Right cardiac atrium (tissue), 5 donors: ENCODE data around the gene SH3BGR. TPM values are rescaled to one million over a fixed set of nuclear protein-coding genes. Genes with fewer than 3 reads are reported as not detected.

Experiments
- ATAC-seq, 2 donors: fragments of 200-7000 bp; cut with Tn5 transposase; one replicate each; pipeline versions ENCODE4 v1.8.0 to v1.9.1; 2020; ENCODE audit warnings: moderate library complexity in 2 of 2, mild to moderate bottlenecking in 1 of 2
- DNase-seq, 3 donors: peaks; one replicate each; pipeline ENCODE4 v3.0.0-alpha.2; 2020
- H3K27ac ChIP-seq: one replicate; pipeline ENCODE4 v1.5.1; 2013; ENCODE audit warnings: mild to moderate bottlenecking, low read length, control low read depth, moderate library complexity
- H3K27me3 ChIP-seq: one replicate; pipeline ENCODE4 v1.6.1; 2013; ENCODE audit not compliant: control insufficient read depth, insufficient read depth
- H3K4me1 ChIP-seq: one replicate; pipeline ENCODE4 v1.6.1; 2013; ENCODE audit warnings: low read length; ENCODE audit not compliant: control insufficient read depth, insufficient read depth
- H3K4me3 ChIP-seq: one replicate; pipeline ENCODE4 v1.5.1; 2013; ENCODE audit warnings: low read length, control low read depth
- H3K9me3 ChIP-seq: one replicate; pipeline ENCODE4 v1.6.1; 2013; ENCODE audit warnings: low read length; ENCODE audit not compliant: control insufficient read depth
- WGBS: extraction: QIAGEN DNeasy Blood & Tissue Kit; methylation state at CpG from one replicate; pipeline ENCODE4 v1.1.7; 2013; 5-methylcytosine and 5-hydroxymethylcytosine counted together
- intact Hi-C, 4 donors: fragments of 100-400 bp; cut with DNase I; formaldehyde crosslinking; loops; one replicate each; pipeline versions ENCODE4 v1.11.0 to v1.14.0; 2022 to 2023
- polyA plus RNA-seq: library from polyadenylated mRNA; stranded (reverse); fragments of 200-250 nt; gene quantifications from one replicate; pipeline ENCODE4 v1.2.3, GENCODE V29; 2013
- total RNA-seq, 4 donors: library from RNA; stranded (reverse); fragmentation: NEBNext Ultra II Directional; extraction: Animal tissue kit (Norgen Biotek cat#: 25700); gene quantifications; one replicate each; pipeline ENCODE4 v1.2.1, GENCODE V29; 2021
- donor health status: healthy with polysubstance abuse.
- donor health status: DM: no; HTN: yes; CAD: no.
- donor health status: DM: no; HTN: no; CAD: no.
- donor health status: DM: no; HTN: yes; CAD: no; lungs with severe emphysema.
- donor health status: DM: yes; HTN: yes; CAD: no.

SH3BGR gene
- total and polyA plus RNA-seq, 5 donors: 89.1 to 119 (median 94.5) TPM

DNA sequence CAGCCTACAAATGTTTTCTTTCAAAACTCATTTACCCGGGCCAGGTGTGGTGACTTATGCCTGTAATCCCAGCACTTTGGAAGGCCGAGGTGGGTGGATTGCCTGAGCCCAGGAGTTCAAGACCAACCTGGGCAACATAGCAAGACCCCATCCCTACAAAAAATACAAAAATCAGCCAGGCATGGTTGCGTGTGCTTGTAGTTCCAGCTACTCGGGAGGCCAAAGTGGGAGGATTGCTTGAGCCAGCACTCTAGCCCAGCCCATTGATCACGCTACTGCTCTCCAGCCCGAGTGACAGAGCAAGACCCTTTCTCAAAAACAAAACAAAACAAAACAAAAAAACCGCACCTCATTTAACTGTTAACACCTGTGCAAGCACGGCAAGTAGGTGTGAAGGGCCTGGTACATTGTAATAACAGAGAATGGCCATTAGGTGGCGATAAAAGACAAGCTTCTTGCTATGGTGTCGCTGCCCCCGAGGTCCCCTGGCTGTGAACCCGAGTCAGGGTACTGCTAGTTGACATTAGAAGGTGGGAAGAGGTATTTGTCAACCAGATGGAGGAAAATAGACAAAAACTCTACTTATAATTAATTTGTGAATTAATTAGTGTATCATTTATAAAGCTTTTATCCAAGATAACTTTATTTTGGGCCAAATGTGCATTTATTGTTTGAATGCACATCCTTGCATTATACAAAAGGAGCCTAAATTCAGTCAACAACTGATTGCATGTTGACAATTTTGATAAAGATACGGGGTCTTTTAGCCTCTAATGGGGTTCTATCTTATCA is 66.5 kb downstream of the SH3BGR start:
- peak in 2 of 3 donors; percentile 42 to 75 for DNase-seq
- no peaks in the 10 kb centered on the region for H3K27me3 ChIP-seq
- no peaks in the 10 kb centered on the region for H3K9me3 ChIP-seq
- H3K27ac ChIP-seq: no peak overlapping the region
- H3K4me3 ChIP-seq: no peak overlapping the region
- peak; percentile 76 to 79 for ATAC-seq
- 25% methylated on average over 13 of the region's 13 CpGs for WGBS
- intact Hi-C loops: loop anchor here in 2 of 4 donors (2.0 kb wide), 2 partner anchors 197 to 199 kb away; no protein-coding TSS in a partner anchor
- no peaks in the 10 kb centered on the region for H3K4me1 ChIP-seq

DNA sequence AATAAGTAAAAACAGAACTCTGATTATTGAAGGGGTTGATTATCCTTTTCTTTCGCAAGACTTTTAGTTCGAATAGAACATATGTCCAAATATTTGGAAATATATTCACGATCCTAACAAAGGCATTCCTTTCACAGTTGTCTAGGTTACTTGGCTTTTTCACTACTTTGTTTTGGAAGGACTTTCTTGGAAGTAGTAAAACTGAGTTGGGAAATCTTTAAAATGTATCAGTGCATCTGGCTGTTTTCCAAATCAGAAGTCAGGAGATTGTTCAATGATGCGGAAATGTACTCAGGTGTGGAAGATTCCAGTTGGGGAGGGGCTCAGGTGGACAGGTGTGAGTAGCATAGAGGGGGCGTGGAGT is 67.1 kb downstream of the SH3BGR start:
- no peaks in the 10 kb centered on the region for H3K4me1 ChIP-seq
- intact Hi-C loops: loop anchor here in 2 of 4 donors (2.0 kb wide), 2 partner anchors 196 to 198 kb away; no protein-coding TSS in a partner anchor
- H3K27ac ChIP-seq: no peak overlapping the region
- DNase-seq: no peak
- WGBS: 58% methylated on average over 5 of the region's 5 CpGs
- H3K9me3 ChIP-seq: no peaks in the 10 kb centered on the region
- H3K27me3 ChIP-seq: no peaks in the 10 kb centered on the region
- no peak for ATAC-seq
- no peak overlapping the region for H3K4me3 ChIP-seq

DNA sequence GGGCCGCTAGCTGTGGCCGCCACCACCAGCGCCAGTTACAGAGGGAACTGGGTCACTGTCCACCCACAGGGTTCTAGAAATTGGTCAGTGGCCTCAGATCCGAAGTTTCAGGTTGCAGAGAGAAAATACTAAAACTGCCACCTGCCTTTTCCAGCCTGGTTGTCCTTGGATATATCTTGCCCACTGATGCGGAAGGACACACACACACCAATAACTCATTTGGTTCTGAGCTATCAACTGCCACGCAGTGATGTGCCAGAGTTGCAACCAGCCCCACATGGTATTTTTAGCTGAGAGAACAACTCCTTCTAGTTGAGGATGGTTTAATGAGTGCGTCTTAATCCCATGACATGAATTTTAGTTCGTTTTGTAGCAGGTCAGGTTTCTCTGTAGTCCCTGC is 68.1 kb downstream of the SH3BGR start:
- ATAC-seq: peak; percentile 28 to 49
- Histone ChIP-seq H3K27ac (no peak overlapping the region), H3K27me3 (no peaks in the 10 kb centered on the region), H3K9me3 (no peaks in the 10 kb centered on the region), H3K4me3 (no peak overlapping the region), H3K4me1 (no peaks in the 10 kb centered on the region)
- intact Hi-C loops: loop anchor here in 2 of 4 donors (2.0 kb wide), 2 partner anchors 195 to 197 kb away; no protein-coding TSS in a partner anchor
- DNase-seq: no peak
- 84% methylated on average over 8 of the region's 8 CpGs for WGBS

DNA sequence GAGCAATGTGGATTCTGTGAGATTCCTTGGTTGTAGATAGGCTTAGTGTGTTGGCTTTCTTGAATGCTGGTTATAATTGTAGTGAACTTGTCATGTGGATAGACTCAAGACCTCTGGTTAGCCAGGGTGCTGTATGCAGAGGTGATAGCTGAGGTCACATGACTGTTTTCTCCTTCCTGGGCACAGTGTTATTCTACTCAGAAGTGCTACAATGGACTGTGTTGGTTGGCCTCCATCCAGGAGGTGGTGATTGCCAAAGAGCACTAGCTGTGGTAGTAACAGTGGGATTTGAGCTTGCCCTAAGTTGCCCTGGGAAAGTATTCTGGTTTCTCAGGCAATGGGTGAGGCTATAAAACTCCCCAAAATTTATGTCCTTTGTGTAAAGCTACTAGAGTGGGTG is 71.6 kb downstream of the SH3BGR start:
- Histone ChIP-seq H3K27me3 (no peaks in the 10 kb centered on the region), H3K4me3 (no peak overlapping the region), H3K4me1 (no peaks in the 10 kb centered on the region), H3K27ac (no peak overlapping the region), H3K9me3 (no peaks in the 10 kb centered on the region)
- ATAC-seq: peak; percentile 40 to 52
- peak in 2 of 3 donors; percentile 24 to 71 for DNase-seq
- intact Hi-C loops: no loop called here

DNA sequence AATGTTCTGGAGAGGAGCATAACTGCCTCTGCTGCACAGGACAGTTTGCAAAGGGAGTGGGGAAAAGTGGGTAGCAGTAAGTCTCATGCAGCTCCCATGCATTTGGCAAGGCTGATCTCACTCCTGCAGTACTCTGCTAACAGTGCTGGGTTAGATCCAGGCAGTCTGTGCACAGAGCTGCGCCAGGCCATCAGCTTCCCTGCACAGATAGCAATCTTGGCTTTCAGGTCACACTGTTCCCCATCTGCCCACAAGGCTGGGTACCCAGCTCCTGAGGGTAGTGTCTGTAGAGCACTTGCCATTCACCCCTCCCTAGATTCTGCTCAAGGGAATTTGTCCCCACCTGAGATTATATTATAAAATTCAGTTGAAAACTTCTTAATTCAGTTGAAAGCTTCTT is 72.1 kb downstream of the SH3BGR start:
- intact Hi-C loops: no loop called here
- 90% methylated on average over 1 of the region's 1 CpG for WGBS
- H3K4me3 ChIP-seq: no peak overlapping the region
- H3K9me3 ChIP-seq: no peaks in the 10 kb centered on the region
- no peaks in the 10 kb centered on the region for H3K27me3 ChIP-seq
- ATAC-seq: no peak
- no peak overlapping the region for H3K27ac ChIP-seq
- no peak for DNase-seq
- no peaks in the 10 kb centered on the region for H3K4me1 ChIP-seq

DNA sequence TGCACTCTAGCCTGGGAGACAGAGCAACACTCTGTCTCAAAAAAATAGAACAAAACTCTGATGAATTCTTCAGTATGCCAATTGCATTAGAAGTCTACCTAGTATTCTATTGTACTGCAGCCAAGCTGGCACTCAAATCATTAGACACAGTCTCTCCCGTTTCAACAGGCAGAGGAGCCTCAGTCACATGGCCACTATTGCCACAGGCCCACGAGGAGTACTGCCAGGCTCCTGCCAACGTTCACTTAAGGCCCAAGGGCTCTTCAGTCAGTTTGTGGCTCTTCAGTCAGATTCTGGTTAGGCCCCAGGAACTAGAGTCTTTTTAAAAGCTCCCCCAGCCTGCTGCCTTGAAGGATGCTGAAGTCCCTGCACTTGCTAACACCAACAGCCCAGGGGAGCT is 73.4 kb downstream of the SH3BGR start:
- DNase-seq (peak in 1 of 3 donors; percentile 51), ATAC-seq (peak; percentile 58 to 61)
- no peak overlapping the region for H3K4me3 ChIP-seq
- WGBS: 35% methylated on average over 3 of the region's 3 CpGs
- H3K4me1 ChIP-seq: no peaks in the 10 kb centered on the region
- H3K9me3 ChIP-seq: no peaks in the 10 kb centered on the region
- H3K27me3 ChIP-seq: no peaks in the 10 kb centered on the region
- no peak overlapping the region for H3K27ac ChIP-seq
- intact Hi-C loops: loop anchor here in 1 of 4 donors (5.0 kb wide), 1 partner anchor 187 kb away; no protein-coding TSS in a partner anchor

DNA sequence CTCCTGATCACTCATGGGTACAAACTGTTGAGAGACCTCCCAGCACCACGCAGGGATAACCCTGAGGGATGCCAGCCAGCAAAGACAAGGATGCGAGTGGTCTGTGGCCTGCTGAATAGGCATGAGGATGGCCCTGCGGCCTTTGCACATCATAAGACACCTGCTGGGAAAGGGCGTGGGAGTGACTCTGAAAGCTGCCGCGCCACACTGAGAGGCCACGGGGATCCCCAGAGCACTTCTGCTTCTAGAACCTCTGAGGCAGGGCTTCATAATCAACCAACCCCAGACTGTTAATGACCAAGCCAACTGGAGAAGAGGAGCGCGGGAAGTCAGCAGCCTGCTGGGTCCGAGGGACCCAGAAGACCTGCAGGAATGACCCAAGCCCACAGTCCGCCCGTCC is 73.8 kb downstream of the SH3BGR start:
- WGBS: 96% methylated on average over 12 of the region's 12 CpGs
- no peak for ATAC-seq

DNA sequence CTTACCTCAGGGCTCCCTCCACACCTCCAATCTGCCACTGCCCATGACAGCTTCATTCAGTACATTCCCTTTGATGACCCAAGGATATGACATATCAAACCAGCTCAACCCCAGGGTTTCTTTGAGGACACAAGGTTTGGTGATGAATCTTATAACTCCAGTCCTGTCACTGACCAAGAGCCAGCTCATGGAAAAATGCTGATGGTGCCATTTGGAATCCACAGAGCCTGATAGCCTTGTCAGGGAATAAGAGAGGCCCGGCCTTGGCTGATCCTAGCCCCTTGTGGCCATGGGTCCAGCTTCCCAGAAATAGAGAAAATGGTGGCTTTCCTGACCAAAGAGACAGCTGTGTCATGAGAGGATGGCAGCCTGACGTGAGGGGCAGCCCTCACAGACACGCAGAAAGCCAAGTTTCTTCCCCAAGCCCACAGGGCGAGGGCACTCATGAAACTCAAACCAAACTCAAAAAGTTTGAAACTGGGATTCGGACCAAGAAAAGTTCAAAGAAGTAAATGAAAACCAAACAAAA is 75.4 kb downstream of the SH3BGR start:
- no peak overlapping the region for H3K27ac ChIP-seq
- H3K27me3 ChIP-seq: no peaks in the 10 kb centered on the region
- H3K4me3 ChIP-seq: no peak overlapping the region
- H3K4me1 ChIP-seq: no peaks in the 10 kb centered on the region
- 84% methylated on average over 5 of the region's 5 CpGs for WGBS
- H3K9me3 ChIP-seq: no peaks in the 10 kb centered on the region
- ATAC-seq: no peak
- intact Hi-C loops: loop anchor here in 1 of 4 donors (5.0 kb wide), 1 partner anchor 185 kb away; no protein-coding TSS in a partner anchor
- no peak for DNase-seq

More for the DNA sequence above, 73.8 kb downstream of the SH3BGR start:
- Histone ChIP-seq H3K27me3 (no peaks in the 10 kb centered on the region), H3K4me3 (no peak overlapping the region), H3K4me1 (no peaks in the 10 kb centered on the region), H3K9me3 (no peaks in the 10 kb centered on the region), H3K27ac (no peak overlapping the region)
- intact Hi-C loops: loop anchor here in 1 of 4 donors (5.0 kb wide), 1 partner anchor 187 kb away; no protein-coding TSS in a partner anchor
- no peak for DNase-seq

DNA sequence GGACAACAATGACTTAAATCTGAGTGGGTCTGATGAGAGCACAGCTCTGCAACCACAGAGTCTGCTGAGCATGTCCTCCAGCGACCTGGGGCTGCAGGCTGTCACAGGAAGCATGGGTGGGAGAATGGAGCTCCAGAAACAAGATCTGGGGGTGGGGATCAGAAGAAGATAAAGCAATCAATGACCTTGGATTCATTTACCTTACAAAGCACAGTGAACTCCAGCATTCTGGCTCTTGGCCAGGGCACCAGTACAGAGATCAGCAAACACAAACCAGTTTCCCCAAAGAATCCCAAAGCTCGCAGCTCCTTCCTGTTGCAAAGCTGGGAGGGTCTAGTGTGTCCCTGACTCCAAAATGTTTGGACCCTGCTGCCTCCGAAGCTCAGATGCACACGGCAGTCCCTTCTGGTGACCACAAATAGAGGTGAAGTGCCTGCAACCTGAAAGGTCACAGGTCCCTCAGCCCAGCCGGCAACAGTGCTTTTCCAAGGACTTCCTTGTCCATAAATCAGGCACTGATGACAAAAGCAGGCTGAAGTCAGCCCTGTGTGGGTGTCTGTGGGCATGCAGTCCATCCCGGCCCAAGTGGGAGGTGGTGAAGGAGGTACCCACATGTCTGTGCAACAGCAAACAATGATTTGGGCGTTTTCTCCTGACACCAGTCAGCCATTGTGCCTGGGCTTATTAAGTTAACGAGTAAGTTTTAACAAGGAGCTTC is 76.1 kb downstream of the SH3BGR start:
- no peak overlapping the region for H3K27ac ChIP-seq
- WGBS: 32% methylated on average over 8 of the region's 8 CpGs
- ATAC-seq (no peak), DNase-seq (no peak)
- H3K9me3 ChIP-seq: no peaks in the 10 kb centered on the region
- H3K27me3 ChIP-seq: no peaks in the 10 kb centered on the region
- no peaks in the 10 kb centered on the region for H3K4me1 ChIP-seq
- intact Hi-C loops: loop anchor here in 1 of 4 donors (5.0 kb wide), 1 partner anchor 184 kb away; no protein-coding TSS in a partner anchor
- H3K4me3 ChIP-seq: no peak overlapping the region

DNA sequence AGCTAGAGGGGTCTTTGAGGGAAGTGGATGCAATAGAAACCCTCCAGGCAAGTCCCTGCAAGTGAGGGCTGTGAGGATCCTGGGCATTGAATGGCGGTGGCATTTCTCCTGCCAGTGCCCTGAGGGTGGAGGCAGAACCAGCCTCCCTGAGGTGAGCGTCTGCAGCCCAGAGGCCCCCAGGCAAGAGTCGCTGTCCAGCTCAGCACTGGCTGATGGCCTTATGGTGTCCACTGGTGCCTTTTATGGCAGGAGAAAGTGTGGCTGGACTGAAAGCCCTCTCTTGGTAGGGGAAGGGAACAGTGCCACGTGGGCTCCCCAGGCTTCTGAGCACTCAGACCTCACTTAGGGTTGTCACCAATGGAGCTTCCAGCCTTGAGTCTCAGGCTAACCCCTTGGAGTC is 77.3 kb downstream of the SH3BGR start:
- no peak for ATAC-seq
- intact Hi-C loops: loop anchor here in 1 of 4 donors (5.0 kb wide), 1 partner anchor 183 kb away; no protein-coding TSS in a partner anchor
- 65% methylated on average over 4 of the region's 4 CpGs for WGBS

DNA sequence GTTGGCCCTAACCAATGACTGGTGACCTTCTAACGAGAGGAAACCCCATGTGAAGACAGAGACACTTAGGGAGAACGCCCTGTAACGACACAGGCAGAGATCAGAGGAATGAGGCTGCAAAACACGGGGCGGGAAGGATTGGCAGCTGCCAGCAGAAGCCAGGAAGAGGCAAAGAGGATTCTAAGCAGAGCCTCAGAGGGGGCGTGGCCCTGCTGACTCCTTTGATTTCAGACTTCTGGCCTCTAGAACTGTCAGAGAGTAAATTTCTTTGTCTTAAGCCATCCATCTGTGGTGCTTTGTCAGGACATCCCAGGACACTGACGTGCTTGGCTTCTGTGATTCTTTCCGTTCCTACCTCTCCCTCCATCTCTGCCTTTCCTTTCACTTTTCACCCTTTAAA is 79.3 kb downstream of the SH3BGR start:
- WGBS: 37% methylated on average over 8 of the region's 8 CpGs
- ATAC-seq (no peak), DNase-seq (no peak)
- no peaks in the 10 kb centered on the region for H3K27me3 ChIP-seq
- H3K4me3 ChIP-seq: no peak overlapping the region
- intact Hi-C loops: no loop called here
- H3K27ac ChIP-seq: no peak overlapping the region
- no peaks in the 10 kb centered on the region for H3K9me3 ChIP-seq
- H3K4me1 ChIP-seq: no peaks in the 10 kb centered on the region

More for the DNA sequence above, 77.3 kb downstream of the SH3BGR start:
- no peaks in the 10 kb centered on the region for H3K9me3 ChIP-seq
- H3K4me3 ChIP-seq: no peak overlapping the region
- no peak for DNase-seq
- no peak overlapping the region for H3K27ac ChIP-seq
- no peaks in the 10 kb centered on the region for H3K27me3 ChIP-seq
- no peaks in the 10 kb centered on the region for H3K4me1 ChIP-seq
